ENCODE measurements around the gene ADAMTS9. TPM values are rescaled to one million over a fixed set of nuclear protein-coding genes. Genes with fewer than 3 reads are reported as not detected.

The ADAMTS9 gene
- total and polyA plus RNA-seq, 2 donors (not counting 3 experiments of a cell fraction or from before 2014, with no cell fraction given) = 6.5 to 23.9 TPM

GRCh38 chr3:64552160-64552559 lies 135.6 kb downstream of the ADAMTS9 start:
- intact Hi-C loops (cut with micrococcal nuclease) (no loop called here), dilution Hi-C loops (cut with MboI; ENCODE audit: extremely low pct_ligation_motif_present, low sequenced_read_pairs) (no loop called here)
- TF ChIP-seq CTCF (IDR thresholded peaks at IDR 0.05; ENCODE audit: extremely low read depth in 1 of 2, insufficient read depth in 1 of 2, low read depth in 1 of 2, low read length in 2 of 2) (no peak), FOS (IDR thresholded peaks at IDR 0.05; ENCODE audit: borderline replicate concordance, insufficient read depth, low read length) (no peak), MAX (IDR thresholded peaks at IDR 0.05; ENCODE audit: insufficient read depth, insufficient read length) (no peak), POLR2A (IDR thresholded peaks at IDR 0.05; ENCODE audit: low read depth, low read length) (no peak)
- H3K79me2 ChIP-seq (ENCODE audit: control insufficient read depth, insufficient read depth, low read length) = no peaks in the 10 kb centered on the region
- H2AFZ ChIP-seq (ENCODE audit: low read depth, low read length) = no peak overlapping the region
- BruUV-seq (replicated peaks) = no TSS peak
- H3K27me3 ChIP-seq (ENCODE audit: control insufficient read depth in 2 of 2, insufficient read depth in 2 of 2, low read length in 2 of 2) = no peaks in the 10 kb centered on the region
- POLR2A ChIA-PET = no interaction called here
- H3K36me3 ChIP-seq (ENCODE audit: control insufficient read depth in 2 of 2, extremely low read depth in 1 of 2, insufficient read depth in 2 of 2, low read length in 2 of 2) = peaks cover 0 to 8% of the 10 kb centered on the region in 2 experiments
- H3K9ac ChIP-seq (replicated peaks; ENCODE audit: extremely low read depth, insufficient read depth, low read length) = no peak overlapping the region
- no peaks in the 10 kb centered on the region for H3K9me1 ChIP-seq (replicated peaks; ENCODE audit: control insufficient read depth, extremely low read depth, insufficient read depth, low read length)
- DNase-seq (ENCODE audit: low read depth, low spot score) (no peak), FAIRE-seq (no peak)
- no peak overlapping the region for H3K27ac ChIP-seq (ENCODE audit: insufficient read depth, low read depth, low read length)
- H3K9me3 ChIP-seq (replicated peaks; ENCODE audit: control insufficient read depth, insufficient read depth, low read length) = no peaks in the 10 kb centered on the region
- no peak overlapping the region for H3K4me2 ChIP-seq (ENCODE audit: insufficient read depth, low read length)
- CTCF ChIA-PET = interaction anchor here (0.6 to 2.7 kb wide), 7 partner anchors 12 to 618 kb away, joined by 3 to 5 read pairs (median 4); no protein-coding TSS in a partner anchor
- no peaks in the 10 kb centered on the region for H4K20me1 ChIP-seq (replicated peaks; ENCODE audit: control insufficient read depth, extremely low read depth, insufficient read depth, low read length)
- no peaks in the 10 kb centered on the region for H3K4me1 ChIP-seq (ENCODE audit: control insufficient read depth, extremely low read depth, insufficient read depth, low read length)
- no peak overlapping the region for H3K4me3 ChIP-seq (replicated peaks in 1 of 3; ENCODE audit: insufficient read depth in 1 of 3, low read depth in 1 of 3, low read length in 3 of 3)

- ChIA-PET CTCF (interaction anchor here (0.6 to 2.7 kb wide), 7 partner anchors 12 to 618 kb away, joined by 3 to 5 read pairs (median 4); no protein-coding TSS in a partner anchor), POLR2A (no interaction called here)
- Histone ChIP-seq H3K9ac (replicated peaks; ENCODE audit: extremely low read depth, insufficient read depth, low read length) (no peak overlapping the region), H3K4me2 (ENCODE audit: insufficient read depth, low read length) (no peak overlapping the region), H3K9me3 (replicated peaks; ENCODE audit: control insufficient read depth, insufficient read depth, low read length) (no peaks in the 10 kb centered on the region), H2AFZ (ENCODE audit: low read depth, low read length) (no peak overlapping the region), H3K79me2 (ENCODE audit: control insufficient read depth, insufficient read depth, low read length) (no peaks in the 10 kb centered on the region), H3K27ac (ENCODE audit: insufficient read depth, low read depth, low read length) (no peak overlapping the region), H3K9me1 (replicated peaks; ENCODE audit: control insufficient read depth, extremely low read depth, insufficient read depth, low read length) (no peaks in the 10 kb centered on the region), H3K4me3 (replicated peaks in 1 of 3; ENCODE audit: insufficient read depth in 1 of 3, low read depth in 1 of 3, low read length in 3 of 3) (no peak overlapping the region), H4K20me1 (replicated peaks; ENCODE audit: control insufficient read depth, extremely low read depth, insufficient read depth, low read length) (no peaks in the 10 kb centered on the region), H3K4me1 (ENCODE audit: control insufficient read depth, extremely low read depth, insufficient read depth, low read length) (no peaks in the 10 kb centered on the region), H3K27me3 (ENCODE audit: control insufficient read depth in 2 of 2, insufficient read depth in 2 of 2, low read length in 2 of 2) (no peaks in the 10 kb centered on the region), H3K36me3 (ENCODE audit: control insufficient read depth in 2 of 2, extremely low read depth in 1 of 2, insufficient read depth in 2 of 2, low read length in 2 of 2) (peaks cover 0 to 8% of the 10 kb centered on the region in 2 experiments)
- intact Hi-C loops (cut with micrococcal nuclease) (no loop called here), dilution Hi-C loops (cut with MboI; ENCODE audit: extremely low pct_ligation_motif_present, low sequenced_read_pairs) (no loop called here)
- BruUV-seq (replicated peaks) = no TSS peak
- TF ChIP-seq GATA2 (IDR thresholded peaks at IDR 0.05; ENCODE audit: insufficient read depth, insufficient read length, low read depth, low read length) (no peak), JUN (IDR thresholded peaks at IDR 0.05; ENCODE audit: borderline replicate concordance, insufficient read depth, insufficient read length, low read depth) (no peak), EZH2 (IDR thresholded peaks at IDR 0.05; ENCODE audit: borderline replicate concordance, low read depth, low read length, severe bottlenecking) (no peak), CTCF (IDR thresholded peaks at IDR 0.05; ENCODE audit: extremely low read depth in 1 of 2, insufficient read depth in 1 of 2, low read depth in 1 of 2, low read length in 2 of 2) (no peak), POLR2A (IDR thresholded peaks at IDR 0.05; ENCODE audit: low read depth, low read length) (no peak), MYC (IDR thresholded peaks at IDR 0.05; ENCODE audit: low read depth, low read length) (no peak), POLR2AphosphoS5 (IDR thresholded peaks at IDR 0.05; ENCODE audit: insufficient read depth, low read depth, low read length) (no peak), FOS (IDR thresholded peaks at IDR 0.05; ENCODE audit: borderline replicate concordance, insufficient read depth, low read length) (no peak), MAX (IDR thresholded peaks at IDR 0.05; ENCODE audit: insufficient read depth, insufficient read length) (no peak)
- FAIRE-seq = no peak
- no peak for DNase-seq (ENCODE audit: low read depth, low spot score)
Measured at GRCh38 chr3:64551697-64552096, 136.1 kb downstream of the ADAMTS9 start.
